Measurements from ENCODE around the gene TKTL1. TPM values are rescaled to one million over a fixed set of nuclear protein-coding genes. Genes with fewer than 3 reads are reported as not detected.
"Not testable (repeated sequence)": the region's sequence is repeated elsewhere in the genome, so short reads cannot be mapped to it uniquely, and the experiment has no call there.

The TKTL1 gene
- total RNA-seq, 1 donor from 2014 or later, result not detected

- DNase-seq (ENCODE audit: low spot score, unreplicated experiment), result no peak
- H3K36me3 Mint-ChIP-seq (ENCODE audit: insufficient read depth), result no peaks in the 10 kb centered on the region
- H3K4me3 Mint-ChIP-seq (ENCODE audit: low read depth), result no peak overlapping the region
- no peaks in the 10 kb centered on the region for H3K27me3 Mint-ChIP-seq
- H3K27ac Mint-ChIP-seq, result no peak overlapping the region
- no peak for TF ChIP-seq CTCF (IDR thresholded peaks at IDR 0.05; ENCODE audit: unreplicated experiment)
- no peaks in the 10 kb centered on the region for H3K9me3 Mint-ChIP-seq (ENCODE audit: low read depth)
- H3K4me1 Mint-ChIP-seq (ENCODE audit: low read depth), result peaks cover 2% of the 10 kb centered on the region
These were observed 37.5 kb downstream of the TKTL1 start for GRCh38 chrX:154333116-154333515.

GRCh38 chrX:154333837-154334271, 38.3 kb downstream of the TKTL1 start:
- no peak for DNase-seq (ENCODE audit: low spot score, unreplicated experiment)
- no peak for TF ChIP-seq CTCF (IDR thresholded peaks at IDR 0.05; ENCODE audit: unreplicated experiment)
- Mint-ChIP-seq H3K4me1 (ENCODE audit: low read depth) (peaks cover 2% of the 10 kb centered on the region), H3K36me3 (ENCODE audit: insufficient read depth) (no peaks in the 10 kb centered on the region), H3K9me3 (ENCODE audit: low read depth) (no peaks in the 10 kb centered on the region), H3K27ac (no peak overlapping the region), H3K4me3 (ENCODE audit: low read depth) (no peak overlapping the region), H3K27me3 (no peaks in the 10 kb centered on the region)

- H3K4me3 Mint-ChIP-seq (ENCODE audit: low read depth), result no peak overlapping the region
- DNase-seq (ENCODE audit: low spot score, unreplicated experiment), result no peak
- H3K27ac Mint-ChIP-seq, result no peak overlapping the region
- H3K4me1 Mint-ChIP-seq (ENCODE audit: low read depth), result peaks cover 1% of the 10 kb centered on the region
- no peaks in the 10 kb centered on the region for H3K9me3 Mint-ChIP-seq (ENCODE audit: low read depth)
- TF ChIP-seq CTCF (IDR thresholded peaks at IDR 0.05; ENCODE audit: unreplicated experiment), result no peak
- H3K27me3 Mint-ChIP-seq, result no peaks in the 10 kb centered on the region
- H3K36me3 Mint-ChIP-seq (ENCODE audit: insufficient read depth), result no peaks in the 10 kb centered on the region
These were observed 38.9 kb downstream of the TKTL1 start for GRCh38 chrX:154334496-154334895.

GRCh38 chrX:154341399-154342298, 46.1 kb downstream of the TKTL1 start:
- H3K4me1 Mint-ChIP-seq (ENCODE audit: low read depth); H3K4me3 Mint-ChIP-seq (ENCODE audit: low read depth); H3K27me3 Mint-ChIP-seq; H3K9me3 Mint-ChIP-seq (ENCODE audit: low read depth); H3K36me3 Mint-ChIP-seq (ENCODE audit: insufficient read depth); DNase-seq (ENCODE audit: low spot score, unreplicated experiment); H3K27ac Mint-ChIP-seq: not testable (repeated sequence)

GRCh38 chrX:154343063-154343462, 47.5 kb downstream of the TKTL1 start:
- H3K27ac Mint-ChIP-seq; H3K27me3 Mint-ChIP-seq; H3K36me3 Mint-ChIP-seq (ENCODE audit: insufficient read depth); H3K9me3 Mint-ChIP-seq (ENCODE audit: low read depth); H3K4me3 Mint-ChIP-seq (ENCODE audit: low read depth); DNase-seq (ENCODE audit: low spot score, unreplicated experiment); H3K4me1 Mint-ChIP-seq (ENCODE audit: low read depth): not testable (repeated sequence)

- H3K27ac Mint-ChIP-seq; H3K27me3 Mint-ChIP-seq; H3K4me3 Mint-ChIP-seq (ENCODE audit: low read depth); H3K36me3 Mint-ChIP-seq (ENCODE audit: insufficient read depth); DNase-seq (ENCODE audit: low spot score, unreplicated experiment); H3K4me1 Mint-ChIP-seq (ENCODE audit: low read depth); H3K9me3 Mint-ChIP-seq (ENCODE audit: low read depth): not testable (repeated sequence)
These were observed 48.0 kb downstream of the TKTL1 start for GRCh38 chrX:154343620-154344019.

GRCh38 chrX:154348114-154348531, 52.5 kb downstream of the TKTL1 start:
- H3K27me3 Mint-ChIP-seq, result no peaks in the 10 kb centered on the region
- TF ChIP-seq CTCF (IDR thresholded peaks at IDR 0.05; ENCODE audit: unreplicated experiment), result no peak
- peaks cover 4% of the 10 kb centered on the region for H3K36me3 Mint-ChIP-seq (ENCODE audit: insufficient read depth)
- DNase-seq (ENCODE audit: low spot score, unreplicated experiment), result no peak
- no peak overlapping the region for H3K27ac Mint-ChIP-seq
- peaks cover 3% of the 10 kb centered on the region for H3K9me3 Mint-ChIP-seq (ENCODE audit: low read depth)
- H3K4me1 Mint-ChIP-seq (ENCODE audit: low read depth), result no peaks in the 10 kb centered on the region
- no peak overlapping the region for H3K4me3 Mint-ChIP-seq (ENCODE audit: low read depth)

Measured in progenitor cell of endocrine pancreas (in vitro differentiated cells).